HG03097 (cell line): ENCODE data around the gene RGL4.

ENCODE experiments used
- ATAC-seq: cut with Tn5 transposase; IDR thresholded peaks from one replicate; pipeline ENCODE4 v1.9.1; 2021; ENCODE audit not compliant: unreplicated experiment, low FRiP score

The RGL4 gene

DNA sequence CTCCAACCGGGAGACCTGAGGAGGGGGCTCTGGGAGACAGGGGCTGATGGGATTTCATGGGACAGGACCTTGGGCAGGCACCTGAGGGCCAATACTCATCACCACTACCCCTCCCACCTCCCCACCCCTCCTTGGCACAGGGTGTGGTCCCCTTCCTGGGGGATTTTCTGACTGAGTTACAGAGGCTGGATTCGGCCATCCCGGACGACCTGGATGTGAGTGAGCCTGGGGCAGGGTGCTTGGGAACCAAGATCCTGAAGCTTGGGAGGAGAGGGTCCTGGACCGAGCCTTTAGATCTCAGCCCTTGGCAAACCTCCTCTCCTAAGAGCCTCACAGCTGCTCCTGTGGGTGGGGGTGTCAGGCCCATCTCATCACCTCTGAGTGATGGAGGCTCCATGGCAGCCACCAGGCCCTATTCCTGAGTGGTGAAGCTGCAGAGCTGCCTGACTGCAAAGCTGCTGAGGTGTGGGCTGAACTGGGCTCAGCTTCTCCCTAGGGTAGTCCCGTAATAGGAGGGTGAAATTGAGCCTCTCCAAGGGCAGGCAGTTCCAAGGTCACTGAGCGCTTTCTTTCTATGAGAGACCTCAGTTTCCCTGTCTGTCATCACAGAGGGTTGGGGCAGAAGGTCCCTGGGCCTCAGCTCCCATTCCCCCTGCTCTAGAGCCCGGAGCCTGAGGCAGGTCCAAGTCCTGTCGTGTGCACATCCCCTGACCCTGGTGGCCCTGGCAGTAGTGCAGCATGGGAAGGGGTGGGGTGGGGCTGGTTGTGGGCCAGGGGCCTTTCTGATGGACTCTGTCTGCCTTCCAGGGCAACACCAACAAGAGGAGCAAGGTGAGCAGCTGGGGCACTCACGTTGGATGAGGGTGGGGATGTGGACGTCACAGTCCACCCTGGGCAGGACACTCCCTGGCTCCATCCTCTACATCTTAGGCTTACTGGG, 6.5 kb downstream of the RGL4 start:
- ATAC-seq = no peak

DNA sequence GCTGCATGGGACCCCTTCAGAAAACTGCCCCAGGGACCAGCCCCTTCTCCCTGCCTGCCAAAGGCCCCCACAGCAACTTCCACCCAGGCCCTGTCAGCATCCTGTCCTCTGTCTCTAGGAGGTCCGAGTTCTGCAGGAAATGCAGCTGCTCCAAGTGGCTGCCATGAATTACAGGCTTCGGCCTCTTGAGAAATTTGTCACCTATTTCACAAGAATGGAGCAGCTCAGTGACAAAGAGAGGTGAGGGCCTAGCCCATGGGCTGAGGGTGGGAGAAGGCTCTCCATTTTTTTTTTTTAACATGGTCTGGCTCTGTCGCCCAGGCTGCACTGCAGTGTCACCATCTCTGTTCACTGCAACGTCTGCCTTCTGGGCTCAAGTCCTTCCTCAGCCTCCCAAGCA, 7.3 kb downstream of the RGL4 start:
- no peak for ATAC-seq

DNA sequence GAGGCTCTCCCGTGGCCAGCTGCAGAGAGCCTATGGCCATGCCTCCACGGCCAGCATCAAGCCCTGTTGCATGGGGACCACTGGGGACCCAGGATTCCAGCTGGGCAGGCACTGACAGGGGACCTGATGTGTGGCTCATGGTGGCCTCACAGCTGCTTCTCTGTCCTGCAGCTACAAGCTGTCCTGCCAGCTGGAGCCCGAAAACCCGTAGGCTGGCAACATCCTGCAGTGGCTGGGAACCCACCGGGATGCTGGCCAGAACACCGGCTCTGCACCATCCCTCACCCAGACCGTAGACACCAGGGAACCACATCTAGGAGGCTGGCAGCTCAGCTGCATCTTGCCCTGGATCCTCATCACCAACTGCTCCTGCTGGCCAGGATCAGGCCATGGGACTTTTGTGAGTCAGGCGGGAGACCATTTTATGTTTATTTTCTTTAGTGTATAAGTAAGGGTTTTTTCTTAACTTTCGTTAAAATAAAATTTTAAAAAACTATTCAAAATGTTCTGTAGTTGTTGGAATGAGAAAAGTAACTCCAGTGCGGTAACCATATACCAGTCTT, 7.9 kb downstream of the RGL4 start:
- ATAC-seq = no peak

DNA sequence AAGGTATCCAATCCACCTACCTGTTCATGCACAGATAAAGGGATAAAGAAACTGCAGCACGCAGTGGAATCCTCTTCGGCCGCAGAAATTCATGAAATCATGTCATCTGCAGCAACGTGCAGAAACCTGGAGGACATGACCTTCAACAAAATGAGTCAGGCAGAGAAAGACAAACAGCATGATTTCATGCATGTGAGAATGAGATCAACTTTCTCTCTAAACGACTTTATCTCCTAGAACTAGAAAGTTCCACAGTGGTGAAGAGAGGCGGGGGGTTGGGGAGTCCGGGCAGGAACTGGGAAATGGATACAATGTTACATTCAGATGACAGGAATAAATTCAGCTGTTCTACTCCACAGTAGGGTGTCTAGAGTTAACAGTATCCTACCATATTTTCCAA, 9.9 kb downstream of the RGL4 start:
- no peak for ATAC-seq

DNA sequence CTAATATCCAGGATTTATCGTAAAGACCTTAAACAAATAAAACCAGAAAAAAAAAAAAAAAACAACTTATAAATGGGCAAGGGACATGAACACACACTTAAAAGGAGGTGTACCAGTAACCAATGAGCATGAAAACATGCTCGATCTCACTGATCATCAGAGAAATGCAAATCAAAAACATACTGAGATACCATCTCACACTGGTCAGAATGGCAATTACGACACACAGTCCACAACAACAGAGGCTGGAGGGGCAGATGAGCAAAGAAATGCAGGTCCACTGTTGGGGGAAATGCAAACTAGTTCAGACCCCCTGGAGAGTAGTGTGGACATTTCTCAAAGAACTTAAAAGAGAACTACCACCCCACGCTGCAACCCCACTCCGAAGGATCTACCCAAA, 13.2 kb downstream of the RGL4 start:
- no peak for ATAC-seq

DNA sequence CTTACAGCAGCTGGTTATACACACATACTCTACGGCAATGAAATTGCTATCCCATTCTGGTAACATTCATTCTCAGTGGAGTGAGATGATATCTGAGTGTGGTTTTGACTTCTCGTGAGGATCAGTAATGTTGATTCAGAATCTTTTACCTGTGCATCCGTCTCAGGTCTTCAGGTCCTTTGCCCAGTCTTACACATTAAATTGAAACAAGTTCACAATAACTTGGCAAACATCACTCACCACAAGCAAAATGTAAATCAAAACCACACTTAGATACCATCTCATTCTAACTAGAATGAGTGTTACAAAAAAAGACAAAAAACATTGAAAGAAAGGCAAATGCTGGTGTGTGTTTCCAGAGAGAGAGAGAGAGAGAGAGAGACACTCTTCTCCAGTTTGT, 14.0 kb downstream of the RGL4 start:
- no peak for ATAC-seq

DNA sequence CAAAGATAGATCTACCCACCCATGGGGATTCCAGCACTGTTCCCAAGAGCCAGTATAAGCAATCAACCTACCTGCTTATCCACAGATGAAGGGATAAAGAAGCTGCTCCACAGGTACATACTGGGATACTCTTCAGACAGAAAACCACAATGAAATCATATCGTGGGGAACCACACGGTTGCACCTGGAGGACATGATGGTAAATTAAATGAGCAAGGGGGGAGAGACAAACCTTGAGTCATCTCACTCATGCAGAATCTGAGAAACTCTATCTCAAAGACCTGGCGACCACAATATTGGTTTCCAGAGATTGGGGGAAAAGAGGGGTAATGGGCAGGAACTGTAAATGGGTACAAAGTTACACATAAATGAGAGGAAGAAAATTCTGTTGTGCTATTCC, 14.5 kb downstream of the RGL4 start:
- ATAC-seq = no peak

DNA sequence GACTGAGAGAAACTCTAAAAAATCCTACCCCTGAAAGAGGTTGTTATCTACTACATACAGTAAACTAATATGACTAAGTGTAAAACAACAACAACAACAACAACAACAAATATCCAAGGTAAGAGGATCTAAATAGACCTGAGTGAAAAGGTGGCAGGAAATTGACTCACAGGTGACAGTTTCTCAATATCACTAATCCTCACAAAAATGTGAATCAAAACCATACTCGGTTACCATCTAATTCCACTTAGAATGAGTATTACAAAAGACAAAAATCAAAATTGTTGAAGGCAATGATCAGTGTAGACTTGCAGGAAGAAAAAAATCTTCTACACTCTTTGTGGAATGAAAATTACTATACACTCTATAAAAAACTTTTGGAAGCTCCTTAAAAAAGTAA, 17.5 kb downstream of the RGL4 start:
- no peak for ATAC-seq

DNA sequence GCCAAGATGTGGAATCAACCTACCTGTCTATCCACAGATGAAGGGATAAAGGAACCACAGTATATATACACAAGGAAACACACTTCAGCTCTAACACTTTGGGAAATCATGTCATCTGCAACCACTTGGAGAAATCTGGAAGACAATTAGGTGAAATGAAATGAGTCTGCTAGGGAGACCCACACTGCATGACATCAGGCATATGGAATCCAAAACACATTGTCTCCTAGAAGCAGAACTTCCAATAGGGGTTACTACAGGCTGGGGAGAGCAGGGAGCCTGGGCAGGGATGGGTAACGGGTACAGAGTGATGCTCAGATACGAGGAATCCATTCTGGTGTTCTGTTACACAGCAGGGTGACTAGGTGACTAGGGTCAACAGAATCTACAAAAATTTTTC, 18.3 kb downstream of the RGL4 start:
- ATAC-seq = no peak

DNA sequence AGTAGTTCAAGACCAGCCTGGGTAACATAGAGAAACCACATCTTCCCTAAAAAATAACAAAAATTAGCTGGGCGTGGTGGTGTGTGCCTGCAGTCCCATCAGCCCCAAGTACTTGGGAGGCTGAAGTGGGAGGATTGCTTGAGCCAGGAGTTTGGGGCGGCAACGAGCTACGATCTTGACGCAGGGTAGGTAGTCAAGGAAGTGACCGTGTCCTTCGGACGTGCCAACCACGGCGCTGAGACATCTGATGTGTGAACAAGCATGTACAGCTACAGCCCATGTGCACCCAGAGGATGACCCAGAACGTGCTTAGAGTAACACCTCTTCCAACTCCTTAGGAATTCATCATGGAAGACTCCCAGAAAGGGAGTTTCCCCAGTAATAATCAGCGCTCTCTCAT, 21.4 kb downstream of the RGL4 start:
- ATAC-seq = no peak

DNA sequence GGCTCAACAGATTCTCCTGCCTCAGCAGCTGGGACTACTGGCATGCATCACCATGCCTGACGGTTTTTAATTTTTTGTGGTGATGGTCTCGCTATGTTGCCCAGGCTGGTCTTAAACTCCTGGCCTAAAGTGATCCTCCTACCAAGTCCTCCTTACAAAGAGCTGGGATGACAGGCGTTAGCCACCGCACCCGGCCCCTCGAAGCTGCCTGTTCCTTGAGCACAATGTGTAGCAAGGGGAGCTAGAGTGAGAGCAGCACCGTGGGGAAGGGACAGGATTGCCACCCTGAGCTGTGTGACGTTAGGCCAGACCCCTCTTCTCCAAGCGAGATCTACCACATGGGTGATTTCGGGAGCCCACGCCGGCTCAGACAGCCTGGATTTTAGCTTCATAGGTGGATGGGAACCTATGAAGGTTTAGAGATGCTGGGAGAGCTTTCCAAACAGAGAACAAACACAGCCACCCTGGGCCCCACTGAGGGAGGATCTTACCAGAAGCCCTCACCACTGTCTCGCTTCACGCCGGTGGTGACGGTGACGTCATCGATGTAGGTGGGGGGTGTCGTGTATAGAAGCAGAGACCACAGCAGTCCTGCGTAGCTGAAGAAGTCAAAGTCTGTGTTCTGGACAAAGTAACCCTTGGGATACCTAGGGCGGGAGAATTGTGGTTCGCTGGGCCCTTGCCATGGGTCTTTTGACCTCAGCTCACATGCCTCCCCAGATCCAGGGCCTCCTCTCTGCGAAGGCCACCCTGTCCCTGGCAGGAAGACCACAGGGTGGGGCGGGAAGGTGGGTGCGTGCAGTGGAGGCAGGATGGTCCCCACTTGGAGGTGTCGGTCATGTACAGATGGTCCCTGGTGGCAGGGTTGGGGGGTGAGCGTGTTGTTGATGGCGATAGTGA, 23.1 kb downstream of the RGL4 start:
- ATAC-seq = no peak

DNA sequence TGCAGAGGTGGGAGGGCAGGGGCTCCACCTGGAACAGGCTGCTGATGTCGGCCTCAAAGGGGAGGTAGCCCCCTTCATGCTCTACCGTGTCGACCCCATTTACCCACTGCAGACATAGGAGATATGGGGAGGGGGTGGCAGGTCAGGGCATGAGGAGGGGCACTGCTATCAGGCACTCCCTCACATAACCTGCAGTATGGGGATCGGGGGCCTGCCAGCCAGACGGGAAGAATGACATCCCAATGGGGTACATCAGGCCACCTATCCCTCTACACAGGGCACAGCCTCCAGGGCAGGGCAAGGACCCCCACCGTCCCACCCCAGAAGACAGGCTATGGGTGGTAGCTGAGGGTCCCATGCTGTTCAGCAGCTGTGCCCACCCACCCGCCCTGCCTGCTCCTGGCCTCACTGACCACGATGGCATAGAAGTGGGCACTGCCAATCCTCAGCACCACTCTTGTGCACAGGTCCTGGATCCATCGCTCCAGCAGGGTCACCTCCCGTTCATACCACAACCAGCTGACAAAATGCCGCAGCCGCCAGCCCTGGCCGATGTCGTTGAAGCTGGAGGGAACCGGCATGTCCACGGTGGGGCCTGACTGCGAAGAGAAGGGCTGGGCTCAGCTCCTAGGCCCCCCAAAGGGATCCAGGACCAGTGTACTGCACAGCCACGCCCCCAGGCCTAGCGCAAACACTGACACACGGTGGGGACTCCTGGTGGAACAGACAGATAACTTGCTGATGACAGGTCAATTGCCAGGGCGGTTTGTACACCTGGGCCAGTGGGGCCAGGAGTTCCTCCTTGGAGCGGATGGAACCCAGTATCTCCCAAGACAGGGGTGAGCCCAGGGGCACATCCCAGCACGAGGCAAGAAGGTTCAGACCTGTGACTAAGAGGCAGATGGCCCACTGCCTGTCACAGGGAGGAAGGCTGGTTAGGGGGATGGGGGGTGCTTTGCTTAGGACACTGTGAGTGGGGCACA, 24.1 kb downstream of the RGL4 start:
- ATAC-seq = no peak

DNA sequence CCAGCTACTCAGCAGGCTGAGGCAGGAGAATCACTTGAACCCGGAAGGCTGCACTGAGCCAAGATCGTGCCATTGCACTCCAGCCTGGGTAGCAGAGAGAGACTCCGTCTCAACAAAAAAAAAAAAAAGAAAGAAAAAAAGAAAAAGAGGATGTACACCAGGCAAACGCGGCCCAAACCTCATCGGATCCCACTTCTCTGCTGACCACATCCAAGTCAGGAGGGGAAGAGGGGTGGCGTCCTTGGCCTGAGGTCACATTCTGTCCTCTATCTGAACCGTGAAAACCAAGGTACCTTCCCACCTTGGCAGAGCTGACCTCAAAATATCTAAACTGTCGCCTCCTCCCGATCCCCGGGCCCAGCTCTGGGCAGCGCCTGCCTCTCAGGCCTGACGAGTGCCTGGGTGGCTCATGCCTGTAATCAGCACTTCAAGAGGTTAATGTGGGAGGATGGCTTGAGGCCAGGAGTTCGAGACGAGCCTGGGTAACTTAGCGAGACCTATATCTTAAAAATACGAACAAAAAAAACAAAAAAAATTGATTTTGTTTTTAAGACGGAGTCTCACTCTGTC, 25.1 kb downstream of the RGL4 start:
- ATAC-seq = no peak

DNA sequence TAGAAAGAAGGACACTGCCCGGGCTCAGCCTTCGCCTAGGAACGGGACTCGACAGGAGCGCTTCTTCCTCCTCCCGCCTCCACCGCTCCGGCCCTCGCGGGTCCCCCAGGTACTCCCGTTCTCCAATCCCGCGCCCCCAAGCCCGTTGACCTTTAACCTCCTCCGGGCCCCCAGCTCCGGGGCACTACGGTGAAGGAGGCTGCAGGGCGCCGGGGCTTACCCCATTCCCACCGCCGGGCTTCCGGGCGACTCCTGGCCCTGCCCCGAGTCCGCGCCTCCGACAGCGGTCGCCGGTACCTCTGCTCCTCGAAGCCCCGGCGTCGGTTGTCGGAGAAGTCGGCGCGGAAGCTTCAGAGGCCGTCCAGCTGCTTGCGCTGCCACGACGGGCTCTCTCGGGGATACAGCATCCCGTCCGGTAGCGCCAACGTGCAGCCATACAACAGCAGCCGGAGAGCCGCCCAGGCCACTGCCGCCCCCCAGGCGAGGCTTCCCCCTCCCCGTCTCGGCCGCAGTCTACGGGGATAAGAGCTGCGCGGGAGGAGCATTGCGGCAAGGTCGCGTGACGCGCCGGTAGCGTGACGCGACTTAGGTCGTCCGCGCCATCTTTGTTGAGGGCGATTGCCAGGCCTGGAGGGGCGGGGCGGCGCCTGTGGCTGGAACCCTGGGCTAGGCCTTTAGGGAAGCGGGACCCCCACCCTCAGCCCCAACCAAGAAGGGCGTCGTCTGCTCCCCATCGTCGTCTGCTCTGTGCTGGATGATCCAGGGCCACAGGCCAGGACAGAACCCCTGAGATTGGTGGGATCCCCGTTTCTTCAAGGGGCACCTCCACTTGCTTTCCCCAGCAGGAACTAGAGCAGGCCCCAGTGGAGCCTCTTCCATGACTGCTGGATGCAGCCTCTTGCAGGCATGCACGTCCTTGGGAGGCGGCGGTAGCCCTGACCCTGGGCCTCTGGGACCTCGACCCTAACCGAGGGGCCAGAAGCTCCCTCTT, 26.3 kb downstream of the RGL4 start:
- no peak for ATAC-seq

DNA sequence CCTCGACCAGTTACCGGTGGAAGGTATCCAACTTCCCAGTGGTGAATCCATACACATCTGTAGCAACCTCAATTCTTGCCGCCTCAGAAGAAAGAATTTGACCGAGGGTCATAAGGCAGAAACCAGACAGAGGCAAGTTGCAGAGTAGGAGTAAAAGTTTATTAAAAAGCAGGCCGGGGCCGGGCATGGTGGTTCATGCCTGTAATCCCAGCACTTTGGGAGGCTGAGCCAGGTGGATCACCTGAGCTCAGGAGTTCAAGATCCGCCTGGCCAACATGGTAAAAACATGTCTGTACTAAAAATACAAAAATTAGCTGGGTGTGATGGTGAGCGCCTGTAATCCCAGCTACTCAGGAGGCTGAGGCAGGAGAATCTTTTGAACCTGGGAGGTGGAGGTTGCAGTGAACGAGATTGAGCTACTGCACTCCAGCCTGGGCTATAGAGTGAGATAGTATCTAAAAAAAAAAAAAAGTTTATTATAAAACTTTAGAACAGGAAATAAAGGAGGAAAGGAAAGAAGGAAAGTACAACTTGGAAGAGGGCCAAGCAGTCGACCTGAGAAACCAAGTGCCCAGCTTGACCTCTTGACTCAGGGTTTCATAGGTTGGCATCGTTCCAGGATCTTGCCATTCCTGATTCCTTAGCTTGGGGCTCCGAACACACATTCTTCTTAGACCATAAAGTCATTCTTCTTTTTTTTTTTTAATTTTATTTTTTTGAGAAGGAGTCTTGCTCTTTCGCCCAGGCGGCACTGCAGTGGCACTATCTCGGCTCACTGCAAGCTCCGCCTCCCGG, 27.8 kb downstream of the RGL4 start:
- ATAC-seq = no peak

DNA sequence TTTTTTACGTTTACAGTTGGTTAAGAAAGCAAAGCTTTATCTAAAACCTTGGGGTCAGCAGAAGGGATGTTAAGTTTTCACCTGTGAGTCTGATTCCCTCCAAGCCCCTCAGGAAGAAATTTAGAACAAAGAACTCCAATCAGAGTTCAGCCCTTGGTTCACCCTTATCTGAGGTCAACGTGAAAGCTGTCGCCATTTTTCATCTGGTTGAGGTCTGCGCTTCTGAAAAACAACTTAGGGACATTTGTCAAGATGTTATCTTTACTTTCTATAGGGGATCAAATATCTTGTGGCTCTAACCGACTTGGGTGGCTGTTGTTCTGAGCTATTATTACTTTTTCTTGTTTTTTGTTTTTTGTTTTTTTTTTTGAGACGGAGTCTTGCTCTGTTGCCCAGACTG, 30.0 kb downstream of the RGL4 start:
- ATAC-seq = no peak

DNA sequence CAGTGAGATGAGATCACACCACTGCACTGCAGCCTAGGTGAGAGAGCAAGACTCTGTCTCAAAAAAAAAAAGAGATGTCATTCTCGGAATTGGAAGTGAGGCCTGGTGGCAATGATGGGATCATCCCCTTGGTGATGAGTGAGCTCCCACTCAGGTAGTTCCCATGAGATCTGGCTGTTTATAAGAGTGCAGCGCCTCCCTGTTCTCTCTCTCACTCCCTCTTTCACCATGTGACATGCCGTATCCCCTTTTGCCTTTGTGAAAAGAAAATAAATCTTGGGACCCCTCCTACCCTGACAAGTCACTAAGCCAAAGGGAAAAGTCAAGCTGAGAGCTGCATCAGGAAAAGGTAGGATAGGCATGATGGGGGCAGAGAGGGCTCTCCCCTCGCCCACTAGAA, 31.3 kb downstream of the RGL4 start:
- ATAC-seq = no peak

DNA sequence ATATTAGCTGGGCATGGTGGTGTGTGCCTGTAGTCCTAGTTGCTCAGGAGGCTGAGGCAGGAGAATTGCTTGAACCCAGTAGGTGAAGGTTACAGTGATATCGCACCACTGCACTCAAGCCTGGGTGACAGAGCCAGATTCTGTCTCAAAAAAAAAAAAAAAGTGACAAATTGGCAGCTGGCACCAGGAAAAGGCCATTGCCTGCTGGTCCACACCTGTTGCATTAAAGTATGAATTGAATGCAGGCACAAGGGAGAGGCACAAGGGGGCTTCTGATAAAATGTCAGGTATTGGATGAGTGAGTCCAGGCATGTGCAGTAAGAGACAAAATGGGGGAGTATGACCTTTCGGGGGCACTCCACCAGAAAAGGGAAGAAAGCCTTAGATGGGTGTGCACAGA, 31.9 kb downstream of the RGL4 start:
- no peak for ATAC-seq
